HG02885 (cell line): ENCODE measurements around the gene AMN.
"Not testable (repeated sequence)": the region's sequence is repeated elsewhere in the genome, so short reads cannot be mapped to it uniquely, and the experiment has no call there.

Experiments used
- ATAC-seq: cut with Tn5 transposase; IDR thresholded peaks from one replicate; pipeline ENCODE4 v1.9.1; 2021; ENCODE audit warnings: mild to moderate bottlenecking; ENCODE audit not compliant: unreplicated experiment, poor library complexity

Gene AMN

DNA sequence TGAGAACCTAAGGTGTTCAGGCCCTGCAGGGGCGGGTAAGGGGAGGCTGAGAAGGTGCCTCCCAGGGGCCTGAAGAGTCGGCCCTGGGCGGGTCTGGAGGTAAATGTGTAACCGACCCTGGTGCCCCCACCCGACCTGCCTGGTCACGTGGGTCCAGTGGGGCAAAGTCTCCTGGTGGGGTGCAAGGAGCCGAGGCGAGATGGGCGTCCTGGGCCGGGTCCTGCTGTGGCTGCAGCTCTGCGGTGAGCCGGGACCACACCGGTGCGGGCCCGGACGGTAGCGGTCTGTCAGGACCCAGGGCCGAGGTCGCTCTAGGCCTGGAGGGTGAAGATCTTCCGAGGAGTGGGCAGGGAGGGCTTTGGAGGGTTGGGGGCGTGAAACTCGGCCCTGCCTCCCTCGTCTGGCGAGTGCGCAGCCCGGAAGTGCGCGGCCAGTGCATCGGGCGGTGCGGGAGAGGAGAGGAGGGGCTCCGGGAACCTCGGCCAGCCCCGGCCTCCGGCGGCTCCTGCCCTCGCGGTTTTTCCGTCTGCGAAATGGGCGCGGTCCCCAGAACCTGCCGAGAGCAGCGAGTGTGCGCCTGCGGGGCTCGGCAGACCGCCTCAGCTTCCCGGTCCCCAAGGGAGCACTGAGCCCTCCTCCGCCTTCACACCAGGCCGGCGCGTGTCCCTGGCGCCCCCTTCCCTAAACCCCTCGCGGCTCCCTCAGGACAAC lies at the start of gene AMN:
TSS of gene AMN (plus strand) at position 174 of the 711 bp plus-strand sequence. CDS start at position 200, 26 bp downstream.
- no peak for ATAC-seq

DNA sequence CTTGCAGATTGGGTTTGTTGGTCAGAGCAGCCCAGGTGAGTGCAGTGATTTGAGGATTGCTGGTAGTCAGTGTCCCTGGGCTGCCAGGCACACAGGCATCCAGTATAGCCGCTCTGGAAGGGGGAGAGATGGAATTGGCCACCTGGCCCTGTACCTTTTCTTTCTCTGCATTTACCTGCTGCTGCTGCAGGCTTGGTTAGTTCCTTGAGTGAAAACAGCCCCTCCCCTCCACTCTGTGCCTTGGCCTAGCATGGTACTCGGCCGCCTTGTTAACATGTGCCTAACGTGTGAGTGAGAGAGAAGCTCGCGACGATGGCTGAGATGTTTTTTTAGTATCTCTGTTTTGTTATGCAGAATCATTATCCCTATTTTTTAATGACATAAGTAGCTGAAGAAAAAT lies 49.3 kb upstream of the AMN start:
- no peak for ATAC-seq

DNA sequence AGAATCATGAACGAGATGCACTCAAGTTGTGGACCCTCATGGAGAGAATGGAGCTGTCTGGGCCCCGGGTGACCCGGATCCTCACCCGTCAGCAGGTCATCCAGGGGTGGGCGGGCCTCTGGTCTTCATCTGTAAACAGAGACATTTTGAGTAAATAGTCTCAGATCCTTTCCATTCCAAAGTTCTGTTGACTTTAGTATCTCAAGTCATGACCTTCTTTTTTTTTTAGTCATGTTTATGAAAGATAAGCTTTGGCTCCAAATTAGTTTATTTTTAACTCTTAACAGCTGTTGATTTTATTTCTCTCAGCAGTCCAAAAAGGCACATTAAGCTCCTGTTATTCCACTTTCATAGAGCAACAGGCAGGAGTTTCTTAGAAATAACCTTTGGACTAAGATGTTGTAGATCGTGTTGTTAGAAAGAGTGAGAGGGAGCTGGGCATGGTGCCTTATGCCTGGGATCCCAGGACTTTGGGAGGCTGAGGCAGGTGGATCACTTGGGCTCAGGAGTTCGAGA lies 48.9 kb upstream of the AMN start:
- ATAC-seq = no peak

DNA sequence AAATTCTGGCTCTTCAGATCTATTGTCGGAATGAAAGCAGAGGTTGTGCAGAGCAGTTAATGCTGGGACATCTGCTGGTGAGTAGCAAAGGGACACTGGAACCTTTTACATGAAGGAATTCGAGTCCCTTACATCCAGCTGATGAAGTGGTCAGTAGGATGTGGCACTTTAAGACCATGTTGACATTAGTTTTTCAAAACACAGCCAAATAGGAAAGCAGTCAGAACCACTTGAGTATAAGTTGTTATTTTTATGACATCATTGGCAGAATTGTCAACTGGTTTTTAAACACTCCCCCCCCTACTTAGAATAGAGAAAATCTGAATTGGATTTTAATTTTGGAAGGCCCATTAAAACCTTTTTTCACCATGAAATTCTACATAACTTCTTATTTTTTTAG lies 46.8 kb upstream of the AMN start:
- ATAC-seq = no peak

- not testable (repeated sequence) for ATAC-seq
These were observed 45.0 kb upstream of the AMN start for GRCh38 chr14:102877511-102877910.

- no peak for ATAC-seq
These were observed 44.1 kb upstream of the AMN start for GRCh38 chr14:102878174-102878969.

GRCh38 chr14:102878970-102879460 lies 43.4 kb upstream of the AMN start:
- ATAC-seq = no peak

DNA sequence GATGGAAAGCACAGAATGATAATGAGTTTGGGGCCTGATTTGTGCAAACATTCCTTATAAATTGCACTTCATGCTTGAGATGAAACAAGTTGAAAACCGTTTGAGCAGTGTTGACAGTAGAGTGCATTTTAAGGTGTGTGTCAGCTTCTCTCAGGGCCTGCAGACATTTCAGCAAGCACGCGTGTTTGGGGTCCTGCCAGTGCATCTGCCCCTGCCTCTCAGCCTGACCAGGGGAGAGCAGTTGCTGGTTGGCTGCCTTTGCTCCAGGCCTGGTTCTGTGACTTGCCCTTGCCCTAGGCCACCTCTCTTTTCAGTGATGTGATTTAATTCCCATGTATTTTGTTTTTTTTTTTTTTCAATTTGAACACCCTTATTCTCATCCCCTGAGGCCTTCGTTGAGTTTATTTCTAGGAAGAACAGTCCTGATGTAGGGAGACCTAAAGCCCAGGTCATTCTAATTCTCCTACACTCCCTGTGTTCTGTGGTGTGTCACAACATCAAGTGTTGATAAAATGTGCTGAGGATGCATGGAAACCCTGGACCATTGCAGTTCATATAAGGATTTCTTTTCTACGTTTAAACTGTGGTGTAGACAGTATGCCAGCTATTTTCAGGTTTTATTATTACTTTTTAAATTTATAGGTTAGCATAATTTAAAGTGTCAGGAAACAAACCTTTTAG lies 40.1 kb upstream of the AMN start:
- ATAC-seq = no peak

DNA sequence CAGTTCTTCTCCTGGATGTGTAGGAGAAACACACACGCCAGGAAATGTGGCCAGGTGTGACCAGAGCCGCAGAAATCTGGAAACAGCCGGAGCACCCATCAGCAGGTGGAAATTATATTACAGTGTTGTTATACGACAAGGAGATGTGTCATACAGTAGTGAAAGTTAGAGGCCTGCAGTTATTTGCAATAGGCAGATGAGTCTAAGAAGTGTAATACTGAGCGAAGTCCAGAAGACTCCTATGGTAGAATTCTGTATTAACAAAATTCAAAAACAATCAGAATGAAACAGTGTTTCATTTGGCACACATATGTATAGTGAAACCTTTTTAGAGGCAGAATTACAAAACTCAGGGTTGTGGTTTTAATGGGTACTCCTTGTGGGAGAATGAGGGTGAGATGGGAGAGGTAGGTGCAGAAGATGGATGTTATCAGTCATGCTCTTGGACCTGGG lies 39.3 kb upstream of the AMN start:
- no peak for ATAC-seq

GRCh38 chr14:102883554-102883953 lies 38.9 kb upstream of the AMN start:
- no peak for ATAC-seq

DNA sequence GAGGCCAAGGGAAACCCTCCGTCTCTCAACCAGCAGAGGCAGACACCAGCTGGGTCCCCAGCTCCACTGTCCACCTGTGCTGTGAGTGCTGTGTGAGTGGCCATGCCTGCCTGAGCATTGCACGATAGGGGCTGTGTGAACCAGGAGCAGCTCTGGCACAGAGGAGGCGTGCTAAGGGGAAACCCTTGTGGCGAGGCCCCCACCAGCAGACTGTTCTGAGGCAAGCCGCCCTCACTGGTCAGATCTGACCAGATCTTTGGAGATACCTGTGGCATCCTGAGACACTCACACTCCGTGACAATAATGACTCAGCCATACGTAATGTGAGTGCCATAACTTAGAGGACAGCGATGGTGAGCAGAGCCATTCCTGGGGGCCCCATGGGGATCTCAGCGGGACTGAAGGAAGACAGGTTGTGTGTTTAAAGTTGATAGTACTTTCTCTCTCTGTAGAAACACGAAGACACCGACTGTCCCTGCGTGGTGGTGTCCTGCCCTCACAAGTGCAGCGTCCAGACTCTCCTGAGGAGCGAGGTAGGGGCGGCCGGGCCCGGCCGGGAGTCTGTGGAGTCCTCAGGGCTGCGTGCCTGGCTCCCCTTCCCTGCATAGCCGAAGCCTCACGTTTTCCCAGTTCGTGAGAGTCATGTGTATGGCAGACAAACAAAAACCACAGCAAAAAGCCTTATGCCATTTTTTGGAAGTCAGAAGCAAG lies 36.6 kb upstream of the AMN start:
- no peak for ATAC-seq

- ATAC-seq = no peak
These were observed 33.7 kb upstream of the AMN start for GRCh38 chr14:102888748-102889147.

DNA sequence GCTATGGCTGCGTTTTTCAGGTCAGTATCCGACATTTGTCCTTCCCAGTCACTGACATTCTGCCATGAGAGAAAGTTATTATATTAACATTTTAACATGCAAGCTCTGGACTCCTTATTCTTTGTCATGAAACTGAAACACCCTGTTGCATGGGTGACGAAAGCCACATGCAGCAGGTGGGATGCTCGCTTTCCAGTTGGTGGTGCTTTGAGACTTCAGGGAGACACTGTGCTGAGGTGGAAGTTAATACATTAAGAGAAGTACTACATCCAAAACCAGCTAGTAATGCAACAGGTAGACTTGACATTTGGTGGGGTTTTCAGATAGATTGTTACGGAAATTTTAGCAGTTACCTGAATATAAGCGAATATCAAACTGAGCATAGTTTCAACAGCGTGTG lies 32.8 kb upstream of the AMN start:
- no peak for ATAC-seq

GRCh38 chr14:102891111-102891510 lies 31.4 kb upstream of the AMN start:
- ATAC-seq = no peak

GRCh38 chr14:102891556-102891955 lies 30.9 kb upstream of the AMN start:
- no peak for ATAC-seq

DNA sequence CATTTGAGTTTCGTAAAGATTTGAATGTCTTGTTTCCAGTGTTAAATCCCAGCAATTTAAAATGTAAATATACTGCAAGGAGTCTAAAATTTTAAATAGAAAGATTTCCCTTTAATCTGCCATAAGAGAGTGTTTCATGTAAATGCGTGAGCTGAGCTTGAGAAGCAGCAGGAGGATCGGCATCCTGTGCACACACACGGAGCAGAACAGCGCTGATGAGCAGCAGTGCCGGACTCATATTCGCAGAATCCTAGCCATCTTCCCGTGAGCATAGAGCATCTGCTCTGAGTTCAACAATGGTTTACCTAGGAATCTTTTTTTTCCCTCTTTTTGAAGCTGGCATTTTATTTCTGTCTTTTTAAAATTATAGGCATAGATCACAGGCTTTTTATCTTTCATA lies 29.8 kb upstream of the AMN start:
- no peak for ATAC-seq

DNA sequence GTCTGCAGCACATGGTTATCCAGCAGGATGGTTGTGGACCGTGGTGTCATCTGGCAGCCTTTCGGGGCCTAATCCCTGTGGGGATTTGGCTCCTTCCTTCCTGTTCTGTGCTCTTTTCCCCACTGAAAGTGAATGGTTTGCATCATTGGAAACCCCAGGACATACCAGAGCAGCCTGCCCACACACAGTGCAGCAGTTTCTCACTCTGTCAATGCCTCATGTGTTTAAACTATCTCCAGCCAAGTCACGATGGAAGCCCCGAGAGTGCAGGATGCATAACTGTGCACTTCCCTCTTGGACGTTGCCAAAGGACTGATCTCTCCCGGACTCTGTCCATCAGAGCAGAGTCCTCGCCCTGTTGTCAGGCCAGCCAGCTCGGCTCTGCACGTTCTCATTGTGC lies 29.0 kb upstream of the AMN start:
- ATAC-seq = no peak

GRCh38 chr14:102896735-102897134 lies 25.7 kb upstream of the AMN start:
- not testable (repeated sequence) for ATAC-seq

- ATAC-seq = no peak
These were observed 25.0 kb upstream of the AMN start for GRCh38 chr14:102897299-102898027.
